KMS-11 (cell line): ENCODE results near the gene FGF14.

Source experiments
- H2AFZ ChIP-seq: fragments of 200-600 bp; sonication (generic); 2 replicates; pipeline ENCODE4 v1.6.1; 2016; ENCODE audit warnings: antibody characterized with exemption, mixed run types, low read depth
- H3K27ac ChIP-seq: fragments of 200-600 bp; sonication (generic); 2 replicates; pipeline ENCODE4 v1.6.1; 2016; ENCODE audit warnings: mild to moderate bottlenecking, mixed run types
- H3K27me3 ChIP-seq: fragments of 200-600 bp; sonication (generic); 2 replicates; pipeline ENCODE4 v1.6.1; 2017; ENCODE audit warnings: mild to moderate bottlenecking, low read depth, mixed run types, moderate library complexity; ENCODE audit not compliant: insufficient read depth
- H3K36me3 ChIP-seq: fragments of 200-600 bp; sonication (generic); 2 replicates; pipeline ENCODE4 v1.6.1; 2017; ENCODE audit warnings: mild to moderate bottlenecking, mixed run types; ENCODE audit not compliant: insufficient read depth
- H3K4me1 ChIP-seq: fragments of 200-600 bp; sonication (generic); 2 replicates; pipeline ENCODE4 v1.6.1; 2016; ENCODE audit warnings: mild to moderate bottlenecking, low read depth, mixed run types; ENCODE audit not compliant: poor library complexity, severe bottlenecking
- H3K4me2 ChIP-seq: fragments of 200-600 bp; sonication (generic); 2 replicates; pipeline ENCODE4 v1.7.0; 2016; ENCODE audit warnings: mild to moderate bottlenecking, mixed run types
- H3K4me3 ChIP-seq: fragments of 200-600 bp; sonication (generic); IDR thresholded peaks from 2 replicates; pipeline ENCODE4 v1.6.1; 2017; ENCODE audit warnings: low read depth, low read length, mixed read lengths; ENCODE audit not compliant: insufficient read depth
- H3K79me2 ChIP-seq: fragments of 200-600 bp; sonication (generic); 2 replicates; pipeline ENCODE4 v1.6.1; 2016; ENCODE audit warnings: low read depth, mixed run types; ENCODE audit not compliant: insufficient read depth
- H3K9ac ChIP-seq: fragments of 200-600 bp; sonication (generic); 2 replicates; pipeline ENCODE4 v1.6.1; 2016; ENCODE audit warnings: mild to moderate bottlenecking, mixed run types
- H4K20me1 ChIP-seq: fragments of 200-600 bp; sonication (generic); 2 replicates; pipeline ENCODE4 v1.6.1; 2016; ENCODE audit warnings: mild to moderate bottlenecking, mixed run types; ENCODE audit not compliant: insufficient read depth
- TF ChIP-seq, protein P1 (sequence below): fragments of 200-600 bp; sonication (generic); conservative IDR thresholded peaks from 2 replicates; pipeline ENCODE4 v1.6.1; 2017; ENCODE audit warnings: low read depth, mild to moderate bottlenecking, antibody characterized with exemption, low read length, moderate library complexity, mixed read lengths

The FGF14 gene

GRCh38 chr13:102041544-102041943 is 360.3 kb downstream of the FGF14 start:
- no peaks in the 10 kb centered on the region for H3K4me1 ChIP-seq
- H3K36me3 ChIP-seq: no peaks in the 10 kb centered on the region
- H3K79me2 ChIP-seq: no peaks in the 10 kb centered on the region
- TF ChIP-seq, protein P1, sequence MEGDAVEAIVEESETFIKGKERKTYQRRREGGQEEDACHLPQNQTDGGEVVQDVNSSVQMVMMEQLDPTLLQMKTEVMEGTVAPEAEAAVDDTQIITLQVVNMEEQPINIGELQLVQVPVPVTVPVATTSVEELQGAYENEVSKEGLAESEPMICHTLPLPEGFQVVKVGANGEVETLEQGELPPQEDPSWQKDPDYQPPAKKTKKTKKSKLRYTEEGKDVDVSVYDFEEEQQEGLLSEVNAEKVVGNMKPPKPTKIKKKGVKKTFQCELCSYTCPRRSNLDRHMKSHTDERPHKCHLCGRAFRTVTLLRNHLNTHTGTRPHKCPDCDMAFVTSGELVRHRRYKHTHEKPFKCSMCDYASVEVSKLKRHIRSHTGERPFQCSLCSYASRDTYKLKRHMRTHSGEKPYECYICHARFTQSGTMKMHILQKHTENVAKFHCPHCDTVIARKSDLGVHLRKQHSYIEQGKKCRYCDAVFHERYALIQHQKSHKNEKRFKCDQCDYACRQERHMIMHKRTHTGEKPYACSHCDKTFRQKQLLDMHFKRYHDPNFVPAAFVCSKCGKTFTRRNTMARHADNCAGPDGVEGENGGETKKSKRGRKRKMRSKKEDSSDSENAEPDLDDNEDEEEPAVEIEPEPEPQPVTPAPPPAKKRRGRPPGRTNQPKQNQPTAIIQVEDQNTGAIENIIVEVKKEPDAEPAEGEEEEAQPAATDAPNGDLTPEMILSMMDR: no peak
- H4K20me1 ChIP-seq: no peaks in the 10 kb centered on the region
- no peak overlapping the region for H2AFZ ChIP-seq
- H3K4me3 ChIP-seq: no peak overlapping the region
- H3K27ac ChIP-seq: no peak overlapping the region
- H3K9ac ChIP-seq: no peak overlapping the region
- H3K27me3 ChIP-seq: no peaks in the 10 kb centered on the region
- H3K4me2 ChIP-seq: no peak overlapping the region

DNA sequence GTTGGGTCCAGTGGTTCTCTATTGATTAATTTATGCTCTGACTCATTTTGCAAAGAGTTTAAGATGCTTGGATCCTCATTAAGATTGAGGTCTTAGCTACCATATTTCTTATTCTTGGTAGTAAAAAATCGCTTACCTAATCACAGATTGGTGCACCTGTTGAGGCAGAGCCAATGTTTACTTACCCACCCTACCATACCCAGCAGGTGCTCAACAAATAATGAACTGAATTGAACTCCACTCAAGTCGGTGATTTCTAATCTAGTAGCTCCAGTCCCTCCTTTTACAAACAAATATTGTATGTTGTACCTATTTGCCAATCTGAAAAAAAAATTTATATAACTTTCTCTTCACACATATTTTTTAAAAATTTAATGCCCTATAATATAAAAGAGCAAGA is 361.0 kb downstream of the FGF14 start:
- Histone ChIP-seq H3K27me3 (no peaks in the 10 kb centered on the region), H3K36me3 (no peaks in the 10 kb centered on the region), H2AFZ (no peak overlapping the region), H3K79me2 (no peaks in the 10 kb centered on the region), H3K9ac (no peak overlapping the region), H4K20me1 (no peaks in the 10 kb centered on the region), H3K4me1 (no peaks in the 10 kb centered on the region), H3K27ac (no peak overlapping the region), H3K4me2 (no peak overlapping the region), H3K4me3 (no peak overlapping the region)
- TF ChIP-seq, protein P1: no peak

DNA sequence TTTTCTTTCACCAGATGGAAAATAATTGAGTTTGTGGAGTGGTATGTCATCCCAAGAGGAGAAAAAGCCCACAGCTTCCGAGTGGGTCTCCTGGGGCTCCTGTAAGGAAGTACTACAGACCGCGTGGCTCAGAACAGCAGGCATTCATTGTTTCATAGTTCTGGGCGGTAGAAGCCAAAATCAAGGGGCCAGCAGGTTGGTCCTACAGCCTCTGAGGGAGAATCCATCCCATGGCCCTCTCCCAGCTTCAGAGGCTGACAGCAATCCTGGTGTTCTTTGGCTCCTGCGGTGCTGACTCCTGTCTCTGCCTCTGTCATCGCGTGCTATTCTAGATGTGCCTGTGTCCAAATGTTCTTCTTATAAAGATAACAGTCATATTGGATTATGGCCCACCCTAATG is 362.6 kb downstream of the FGF14 start:
- Histone ChIP-seq H3K27me3 (no peaks in the 10 kb centered on the region), H3K9ac (no peak overlapping the region), H3K4me3 (no peak overlapping the region), H3K4me1 (no peaks in the 10 kb centered on the region), H4K20me1 (no peaks in the 10 kb centered on the region), H3K4me2 (no peak overlapping the region), H3K36me3 (no peaks in the 10 kb centered on the region), H3K79me2 (no peaks in the 10 kb centered on the region), H2AFZ (no peak overlapping the region), H3K27ac (no peak overlapping the region)
- TF ChIP-seq, protein P1: no peak

DNA sequence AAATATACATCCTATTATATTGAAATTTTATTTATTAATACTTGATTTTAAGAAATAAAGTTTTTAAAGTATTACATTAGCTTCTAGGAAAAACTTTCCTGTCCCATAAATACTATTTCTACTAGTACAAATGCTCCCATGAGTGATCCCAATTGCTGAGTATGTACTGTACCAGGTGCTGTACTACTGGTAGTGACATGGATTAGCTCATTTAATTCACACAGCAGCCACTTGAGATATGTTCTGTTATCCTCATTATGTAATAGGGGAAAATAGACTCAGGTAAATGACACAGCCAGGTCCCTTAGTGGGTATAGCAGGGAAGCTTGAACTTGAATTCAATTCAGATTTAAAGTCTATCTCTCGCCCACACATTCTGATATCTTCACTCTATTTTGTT is 363.1 kb downstream of the FGF14 start:
- Histone ChIP-seq H3K79me2 (no peaks in the 10 kb centered on the region), H3K4me1 (no peaks in the 10 kb centered on the region), H3K36me3 (no peaks in the 10 kb centered on the region), H3K27me3 (no peaks in the 10 kb centered on the region), H3K4me2 (no peak overlapping the region), H3K27ac (no peak overlapping the region), H4K20me1 (no peaks in the 10 kb centered on the region), H2AFZ (no peak overlapping the region), H3K4me3 (no peak overlapping the region), H3K9ac (no peak overlapping the region)
- TF ChIP-seq, protein P1: no peak
